CD4-positive, CD25-positive, alpha-beta regulatory T cell (primary cell): Measurements from ENCODE around the gene ARHGEF18. TPM values are rescaled to one million over a fixed set of nuclear protein-coding genes. Genes with fewer than 3 reads are reported as not detected.

Source experiments
- polyA plus RNA-seq, 4 donors: library from polyadenylated mRNA; unstranded; fragments of 300-500 nt; fragmentation: Illumina TruSeq; gene quantifications; one replicate each; pipeline ENCODE4 v1.2.3, GENCODE V29; 2021
- total RNA-seq: library from RNA; stranded (reverse); gene quantifications from one replicate; pipeline ENCODE4 v1.2.3, GENCODE V29; 2022

ARHGEF18 gene
- total and polyA plus RNA-seq, 5 donors from 2014 or later: 2.5 to 155 (median 4.6) TPM

Other genes starting within 250 kb of the ARHGEF18 start
- gene INSR, start 54.5 kb upstream of the ARHGEF18 start, total RNA-seq: 0.44 TPM
- under 1 TPM in 2 of 4 donors, not detected in 2; 0.02 to 0.10 TPM for gene INSR, start 54.5 kb upstream of the ARHGEF18 start, polyA plus RNA-seq
- not detected for gene PEX11G, start 140.1 kb downstream of the ARHGEF18 start, total RNA-seq
- 1 to 10 TPM in 2 of 4 donors, under 1 TPM in 2; 0.23 to 1.5 (median 0.76) TPM for gene PEX11G, start 140.1 kb downstream of the ARHGEF18 start, polyA plus RNA-seq
- gene ZNF358, start 167.2 kb downstream of the ARHGEF18 start, total RNA-seq: 0.30 TPM
- gene ZNF358, start 167.2 kb downstream of the ARHGEF18 start, polyA plus RNA-seq: under 1 TPM in 3 of 4 donors, not detected in 1; 0.11 to 0.24 (median 0.21) TPM
- gene MCOLN1, start 173.7 kb downstream of the ARHGEF18 start, total RNA-seq: 12.3 TPM
- gene MCOLN1, start 173.7 kb downstream of the ARHGEF18 start, polyA plus RNA-seq: 10 to 100 TPM in 2 of 4 donors, 1 to 10 TPM in 2; 8.6 to 15.2 (median 10.3) TPM
- 106 TPM for gene PNPLA6, start 186.8 kb downstream of the ARHGEF18 start, total RNA-seq
- gene PNPLA6, start 186.8 kb downstream of the ARHGEF18 start, polyA plus RNA-seq: 1 to 10 TPM; 6.6 to 9.2 (median 7.2) TPM
- gene CAMSAP3, start 246.9 kb downstream of the ARHGEF18 start, total RNA-seq: not detected
- not detected for gene CAMSAP3, start 246.9 kb downstream of the ARHGEF18 start, polyA plus RNA-seq